ENCODE results near the gene DIP2B.
"Not testable (repeated sequence)": the region's sequence is repeated elsewhere in the genome, so short reads cannot be mapped to it uniquely, and the experiment has no call there.

DIP2B gene

GRCh38 chr12:50555471-50555885, 50.7 kb downstream of the DIP2B start:
- DNase-seq = no peak

DNA sequence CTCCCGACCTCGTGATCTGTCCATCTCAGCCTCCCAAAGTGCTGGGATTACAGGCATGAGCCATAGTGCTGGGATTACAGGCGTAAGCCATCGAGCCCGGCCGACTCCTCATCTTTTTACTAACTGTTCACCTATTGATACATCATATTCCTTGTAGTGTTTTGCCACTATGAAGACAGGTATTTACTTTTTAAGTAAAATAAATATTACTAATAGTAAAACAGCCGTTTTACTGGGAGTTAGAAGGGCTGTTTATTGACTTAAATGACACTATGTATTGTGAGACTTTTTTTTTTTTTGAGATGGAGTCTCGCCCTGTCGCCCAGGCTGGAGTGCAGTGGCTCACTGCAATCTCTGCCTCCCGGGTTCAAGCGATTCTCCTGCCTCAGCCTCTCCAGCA, 51.5 kb downstream of the DIP2B start:
- DNase-seq = no peak

DNA sequence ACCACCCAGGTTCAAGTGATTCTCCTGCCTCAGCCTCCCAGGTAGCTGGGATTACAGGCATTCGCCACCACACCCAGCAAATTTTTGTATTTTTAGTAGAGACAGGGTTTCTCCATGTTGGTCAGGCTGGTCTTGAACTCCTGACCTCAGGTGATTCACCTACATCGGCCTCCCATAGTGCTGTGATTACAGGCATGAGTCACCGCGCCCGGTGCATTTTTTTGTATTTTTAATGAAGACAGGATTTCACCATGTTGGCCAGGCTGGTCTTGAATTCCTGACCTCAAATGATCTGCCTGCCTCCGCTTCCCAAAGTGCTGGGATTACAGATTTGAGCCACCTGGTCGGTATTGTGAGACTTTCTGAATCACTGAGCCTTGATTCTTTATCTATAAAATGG, 52.0 kb downstream of the DIP2B start:
- DNase-seq = not testable (repeated sequence)

DNA sequence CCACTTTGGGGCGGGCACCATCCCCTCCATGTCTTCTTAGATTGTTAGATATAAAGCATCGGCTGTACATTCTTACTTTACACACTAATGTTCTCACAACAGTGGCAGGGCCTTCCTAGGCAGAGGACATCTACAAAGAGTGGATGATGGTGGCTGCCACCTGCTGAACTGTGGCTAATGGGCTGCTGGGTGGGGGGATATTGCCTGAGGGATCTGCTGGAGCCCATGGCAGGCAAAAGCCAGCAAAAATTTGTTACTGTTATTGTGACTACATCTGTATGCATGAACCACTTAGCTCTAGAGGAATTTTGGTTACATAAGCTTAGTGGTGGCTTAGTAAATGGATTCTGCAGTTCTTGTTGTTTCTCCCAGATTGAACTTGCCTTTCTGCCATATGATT, 52.6 kb downstream of the DIP2B start:
- no peak for DNase-seq

DNA sequence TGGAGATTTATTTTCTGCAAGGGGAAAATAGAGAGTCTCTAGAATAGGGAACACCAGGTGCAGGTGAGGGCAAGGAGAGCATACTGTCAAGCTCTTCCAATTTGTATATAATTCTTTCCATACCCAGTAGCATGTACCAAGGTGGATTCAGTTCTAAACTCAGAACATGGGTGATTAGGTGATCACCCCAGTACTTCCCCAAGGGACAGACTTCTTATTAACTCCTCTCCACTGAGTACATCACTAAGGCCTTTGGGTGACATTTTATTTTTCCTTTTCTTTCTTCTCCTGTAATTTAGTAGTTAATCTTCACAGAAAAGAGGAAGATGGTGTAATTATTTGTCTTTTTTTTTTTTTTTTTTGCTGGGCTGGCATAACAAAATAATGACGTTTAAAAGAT, 54.2 kb downstream of the DIP2B start:
- DNase-seq = no peak

DNA sequence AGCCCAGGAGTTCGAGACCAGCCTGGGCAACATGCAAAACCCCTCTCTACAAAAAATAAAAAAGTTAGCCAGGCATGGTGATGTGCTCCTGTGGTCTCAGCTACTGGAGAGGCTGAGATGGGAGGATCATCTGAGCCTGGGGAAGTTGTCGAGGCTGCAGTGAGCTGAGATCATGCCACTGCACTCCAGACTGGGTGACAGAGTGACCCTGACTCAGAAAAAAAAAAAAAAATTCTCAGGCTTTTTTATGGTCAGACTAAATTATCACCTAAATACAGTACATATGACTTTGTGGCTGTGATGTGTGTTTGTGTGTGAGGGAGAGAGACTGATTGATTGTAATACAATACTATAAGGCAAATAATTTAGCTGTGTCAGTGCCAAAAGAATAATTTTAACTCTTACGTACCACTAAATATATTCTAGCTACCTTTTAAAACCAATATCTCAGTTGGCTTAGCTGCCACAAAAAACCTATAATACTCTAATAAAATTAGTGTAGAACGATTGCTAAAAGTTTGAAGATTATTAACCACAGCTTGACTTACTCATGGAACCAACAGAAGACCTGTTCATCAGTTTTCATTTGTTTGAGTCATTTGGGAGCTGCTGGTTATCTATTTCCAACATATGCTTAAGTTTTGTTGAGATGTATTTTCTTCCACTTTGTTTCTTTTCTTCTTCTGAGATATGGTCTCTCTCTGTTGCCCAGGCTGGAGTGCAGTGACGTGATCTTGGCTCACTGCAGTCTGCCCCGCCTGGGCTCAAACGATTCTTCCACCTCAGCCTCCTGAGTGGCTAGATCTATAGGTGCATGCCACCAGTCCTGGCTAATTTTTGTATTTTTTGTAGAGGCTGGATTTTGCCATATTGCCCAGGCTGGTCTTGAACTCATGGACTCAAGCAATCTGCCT, 58.0 kb downstream of the DIP2B start:
- no peak for DNase-seq

GRCh38 chr12:50563434-50563787, 58.6 kb downstream of the DIP2B start:
- no peak for DNase-seq

DNA sequence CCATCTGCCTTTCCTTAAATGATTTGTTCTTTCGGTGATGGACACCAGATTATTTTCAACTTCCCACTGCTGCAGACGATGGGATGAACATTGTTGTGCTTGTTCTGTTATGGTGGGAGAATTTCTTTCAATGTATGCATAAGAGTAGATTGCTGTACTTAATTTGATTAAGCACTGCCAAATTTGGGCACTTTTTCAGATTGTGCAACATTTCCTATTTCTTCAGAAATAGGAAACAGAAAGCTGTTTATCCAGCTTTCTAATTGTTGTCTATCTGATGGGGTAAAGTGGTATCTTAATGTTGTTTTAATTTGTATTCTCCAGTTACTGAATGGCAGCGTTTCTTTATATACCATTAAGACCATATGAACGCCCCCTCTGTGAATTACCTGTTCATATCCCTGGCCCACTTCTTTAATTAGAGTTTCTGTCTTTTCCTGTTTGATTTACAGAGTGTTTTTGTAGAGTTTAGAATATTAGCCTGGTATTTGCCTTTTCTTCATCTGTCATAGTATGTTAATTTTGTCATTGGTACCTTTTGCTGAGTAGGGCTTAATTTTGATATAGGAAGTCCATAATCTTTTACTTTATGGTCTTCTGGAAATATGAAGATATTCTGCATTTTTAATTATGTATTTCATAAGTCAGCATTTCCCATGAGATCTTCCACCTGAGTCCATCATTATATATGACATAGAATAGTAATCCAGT, 59.6 kb downstream of the DIP2B start:
- DNase-seq = no peak

- no peak for DNase-seq
Measured at GRCh38 chr12:50564948-50565297, 60.1 kb downstream of the DIP2B start.

DNA sequence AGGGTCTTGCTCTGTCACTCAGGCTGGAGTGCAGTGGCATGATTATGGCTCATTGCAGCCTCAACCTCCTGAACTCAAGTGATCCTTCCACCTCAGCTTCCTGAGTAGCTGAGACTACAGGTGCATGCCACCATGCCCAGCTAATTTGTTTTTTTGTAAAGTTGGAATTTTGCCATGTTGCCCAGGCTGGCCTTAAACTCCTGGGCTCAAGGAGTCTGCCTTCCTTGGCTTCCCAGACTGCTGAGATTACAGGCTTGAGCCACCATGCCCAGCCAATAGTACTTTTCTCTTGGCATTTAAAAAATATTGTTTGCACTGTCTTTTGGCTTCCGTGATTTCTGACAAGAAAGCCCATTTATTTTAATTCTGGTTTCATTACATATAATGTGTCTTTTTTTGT, 61.3 kb downstream of the DIP2B start:
- DNase-seq = no peak

GRCh38 chr12:50567926-50568325, 63.1 kb downstream of the DIP2B start:
- DNase-seq = no peak

- no peak for DNase-seq
Measured at GRCh38 chr12:50568338-50569091, 63.7 kb downstream of the DIP2B start.

- no peak for DNase-seq
Measured at GRCh38 chr12:50569321-50569720, 64.5 kb downstream of the DIP2B start.

DNA sequence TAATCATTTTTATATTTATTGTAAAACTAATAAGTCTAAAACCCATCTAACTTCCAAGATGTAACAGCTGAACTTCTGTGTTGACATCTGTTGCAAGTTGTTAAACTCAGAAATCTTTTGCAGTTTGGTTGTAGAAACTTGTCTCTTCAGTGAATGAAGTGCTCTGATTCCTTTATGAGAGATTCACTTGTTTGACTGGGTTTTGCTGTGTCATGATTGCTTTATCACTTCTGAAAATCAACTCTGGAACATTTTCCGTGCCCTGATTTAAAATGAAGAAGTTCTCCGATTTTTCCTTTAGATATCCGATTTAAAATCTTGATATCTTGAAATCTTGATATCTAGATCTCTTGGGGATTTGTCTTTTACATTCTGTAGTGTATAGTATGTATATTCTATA, 65.1 kb downstream of the DIP2B start:
- no peak for DNase-seq

GRCh38 chr12:50571786-50572185, 67.0 kb downstream of the DIP2B start:
- no peak for DNase-seq

DNA sequence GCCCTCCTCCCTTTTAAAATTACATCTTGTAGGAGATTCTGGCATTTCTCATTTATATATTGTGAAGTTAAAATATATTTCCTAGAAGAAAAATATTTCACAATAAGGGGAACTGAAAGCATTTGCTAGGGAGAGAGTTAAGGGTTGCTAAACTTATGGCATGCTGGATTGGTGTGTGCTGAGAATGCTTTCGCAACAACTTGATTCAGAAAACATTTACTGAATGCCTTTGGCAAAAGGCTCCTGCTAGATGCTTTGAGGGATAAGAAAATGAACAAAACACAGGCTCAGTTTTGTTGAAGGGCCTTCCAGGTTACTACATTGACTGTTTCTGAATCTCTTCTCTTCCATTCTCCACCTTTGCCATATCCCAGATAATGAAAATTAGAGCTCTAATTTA, 67.5 kb downstream of the DIP2B start:
- DNase-seq = no peak

- DNase-seq = no peak
Measured at GRCh38 chr12:50572760-50573159, 68.0 kb downstream of the DIP2B start.

DNA sequence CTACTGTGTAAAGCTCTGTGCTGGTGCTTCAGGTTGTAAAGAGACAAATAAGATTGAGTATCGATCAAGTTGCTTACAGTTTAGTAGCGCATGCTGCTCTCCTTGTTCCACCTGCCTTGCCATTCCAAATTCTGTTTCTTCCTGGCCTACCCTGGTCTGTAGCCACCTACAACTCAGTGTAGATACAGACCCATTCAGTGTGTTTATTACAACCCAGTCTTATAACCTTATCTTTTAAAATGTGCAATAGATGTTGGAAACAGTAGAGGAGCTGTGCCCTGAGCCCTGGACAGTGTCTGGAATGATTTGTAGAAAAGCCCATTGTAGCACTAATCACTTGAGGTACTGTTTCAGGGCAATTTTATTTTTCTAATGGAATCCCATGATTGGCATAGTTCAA, 68.5 kb downstream of the DIP2B start:
- no peak for DNase-seq

DNA sequence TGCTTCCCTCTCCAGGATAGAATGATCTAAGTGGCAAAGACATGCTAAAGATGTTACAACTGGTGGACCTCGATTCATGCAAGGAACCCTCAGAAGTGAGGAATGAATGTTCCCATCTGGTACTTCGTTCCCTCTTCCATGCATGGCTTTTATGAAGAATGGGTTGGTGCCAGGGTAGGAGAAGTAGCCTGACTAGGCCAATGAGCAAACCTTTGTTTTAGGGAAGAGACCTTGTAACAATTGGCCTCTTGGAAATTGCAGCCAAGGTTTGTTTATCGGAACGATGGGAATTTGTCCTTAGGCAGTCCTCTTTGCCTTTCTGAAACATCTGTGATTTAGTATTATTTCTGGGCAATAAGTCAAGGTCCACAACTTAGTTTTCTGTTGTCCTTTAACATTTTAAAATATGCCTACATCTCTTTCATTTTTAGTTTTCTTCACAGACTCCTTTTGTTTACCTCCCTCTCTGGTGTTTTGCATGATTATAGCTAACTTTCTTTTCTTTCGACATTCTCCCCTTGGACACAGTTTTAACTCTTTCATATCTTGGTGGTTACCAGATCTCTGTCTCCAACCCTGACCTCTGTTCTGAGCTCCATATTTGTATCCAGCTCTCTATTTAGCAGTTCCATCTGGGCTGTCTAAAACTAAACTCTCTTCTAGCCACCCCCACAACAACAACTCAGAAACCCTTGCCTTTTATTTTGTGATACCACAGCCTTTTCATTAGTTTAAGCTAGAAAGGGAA, 70.0 kb downstream of the DIP2B start:
- no peak for DNase-seq

- DNase-seq = no peak
Measured at GRCh38 chr12:50579757-50580267, 75.0 kb downstream of the DIP2B start.

- no peak for DNase-seq
Measured at GRCh38 chr12:50580436-50580835, 75.7 kb downstream of the DIP2B start.
